Hepatocyte (in vitro differentiated cells): ENCODE data around the gene ZNF771. TPM values are rescaled to one million over a fixed set of nuclear protein-coding genes. Genes with fewer than 3 reads are reported as not detected.

Source experiments
- DNase-seq: peaks from one replicate; pipeline ENCODE4 v3.0.0-alpha.2; 2016; ENCODE audit warnings: low spot score
- H2AFZ ChIP-seq: fragments of 200-600 bp; sonication (generic); 2 replicates; pipeline ENCODE4 v1.6.0; 2016; ENCODE audit warnings: antibody characterized with exemption, mild to moderate bottlenecking
- H3K27ac ChIP-seq: fragments of 200-600 bp; sonication (generic); 2 replicates; pipeline ENCODE4 v1.5.1; 2016; ENCODE audit warnings: mild to moderate bottlenecking
- H3K27me3 ChIP-seq: fragments of 200-600 bp; sonication (generic); 2 replicates; pipeline ENCODE4 v1.6.1; 2016
- H3K36me3 ChIP-seq: fragments of 200-600 bp; sonication (generic); replicated peaks from 2 replicates; pipeline ENCODE4 v1.5.1; 2016; ENCODE audit warnings: low read depth; ENCODE audit not compliant: insufficient read depth
- H3K4me1 ChIP-seq: fragments of 200-600 bp; sonication (generic); 2 replicates; pipeline ENCODE4 v1.5.1; 2016; ENCODE audit warnings: mild to moderate bottlenecking, moderate library complexity; ENCODE audit not compliant: insufficient read depth
- H3K4me2 ChIP-seq: fragments of 200-600 bp; sonication (generic); 2 replicates; pipeline ENCODE4 v1.6.0; 2016
- H3K4me3 ChIP-seq: fragments of 200-600 bp; sonication (generic); 2 replicates; pipeline ENCODE4 v1.5.1; 2016; ENCODE audit warnings: mild to moderate bottlenecking
- H3K79me2 ChIP-seq: fragments of 200-600 bp; sonication (generic); 2 replicates; pipeline ENCODE4 v1.6.0; 2017; ENCODE audit warnings: mild to moderate bottlenecking
- H3K9me2 ChIP-seq: fragments of 200-600 bp; sonication (generic); replicated peaks from 2 replicates; pipeline ENCODE4 v1.6.0; 2017; ENCODE audit warnings: mild to moderate bottlenecking; ENCODE audit not compliant: insufficient read depth
- H3K9me3 ChIP-seq: fragments of 200-600 bp; sonication (generic); 2 replicates; pipeline ENCODE4 v1.5.1; 2016; ENCODE audit warnings: low read depth, mild to moderate bottlenecking
- H4K20me1 ChIP-seq: fragments of 200-600 bp; sonication (generic); 2 replicates; pipeline ENCODE4 v1.6.0; 2016; ENCODE audit warnings: mild to moderate bottlenecking; ENCODE audit not compliant: insufficient read depth, poor library complexity, severe bottlenecking
- EZH2 ChIP-seq: fragments of 200-600 bp; sonication (generic); IDR thresholded peaks from 2 replicates; pipeline ENCODE4 v1.6.1; 2016; ENCODE audit warnings: antibody characterized with exemption, mild to moderate bottlenecking, borderline replicate concordance
- EZH2phosphoT487 ChIP-seq: fragments of 200-600 bp; sonication (generic); IDR thresholded peaks from one replicate; pipeline ENCODE4 v1.6.1; 2018; ENCODE audit warnings: antibody characterized with exemption, mild to moderate bottlenecking, low read depth, moderate library complexity; ENCODE audit not compliant: unreplicated experiment, severe bottlenecking
- WGBS: methylation state at CpG from one replicate; pipeline ENCODE4 v1.1.6; 2016; ENCODE audit warnings: low lambda C conversion rate; ENCODE audit errors: missing lambda C conversion rate; 5-methylcytosine and 5-hydroxymethylcytosine counted together
- polyA plus RNA-seq: library from polyadenylated mRNA; unstranded; fragments of >200 nt; fragmentation: Nextera tagmentation; extraction: Ambion mirVana; gene quantifications from 2 replicates; pipeline ENCODE4 v1.2.1, GENCODE V29; 2016
- total RNA-seq: library from RNA; depleted of rRNA; stranded (reverse); fragments of >200 nt; gene quantifications from 2 replicates; pipeline ENCODE4 v1.2.3, GENCODE V29; 2014
- TF ChIP-seq, protein P1 (sequence below): fragments of 200-600 bp; sonication (generic); IDR thresholded peaks from 2 replicates; pipeline ENCODE4 v1.5.1; 2016; ENCODE audit warnings: antibody characterized with exemption, mild to moderate bottlenecking; ENCODE audit not compliant: poor library complexity

The ZNF771 gene
- total and polyA plus RNA-seq, 2 experiments from 2014 or later, result 12.4 to 23.6 TPM

GRCh38 chr16:30358990-30359870 is 48.2 kb upstream of the ZNF771 start:
- DNase-seq, result no peak
- H2AFZ ChIP-seq, result no peak overlapping the region
- peaks cover 7% of the 10 kb centered on the region for H3K4me1 ChIP-seq
- H3K4me3 ChIP-seq, result no peak overlapping the region
- no peaks in the 10 kb centered on the region for H3K9me3 ChIP-seq
- no peak overlapping the region for H3K27ac ChIP-seq
- H3K27me3 ChIP-seq, result no peaks in the 10 kb centered on the region
- no peaks in the 10 kb centered on the region for H3K9me2 ChIP-seq
- peaks cover 3% of the 10 kb centered on the region for H4K20me1 ChIP-seq
- no peak for TF ChIP-seq EZH2
- no peak for TF ChIP-seq EZH2phosphoT487
- TF ChIP-seq, protein P1, sequence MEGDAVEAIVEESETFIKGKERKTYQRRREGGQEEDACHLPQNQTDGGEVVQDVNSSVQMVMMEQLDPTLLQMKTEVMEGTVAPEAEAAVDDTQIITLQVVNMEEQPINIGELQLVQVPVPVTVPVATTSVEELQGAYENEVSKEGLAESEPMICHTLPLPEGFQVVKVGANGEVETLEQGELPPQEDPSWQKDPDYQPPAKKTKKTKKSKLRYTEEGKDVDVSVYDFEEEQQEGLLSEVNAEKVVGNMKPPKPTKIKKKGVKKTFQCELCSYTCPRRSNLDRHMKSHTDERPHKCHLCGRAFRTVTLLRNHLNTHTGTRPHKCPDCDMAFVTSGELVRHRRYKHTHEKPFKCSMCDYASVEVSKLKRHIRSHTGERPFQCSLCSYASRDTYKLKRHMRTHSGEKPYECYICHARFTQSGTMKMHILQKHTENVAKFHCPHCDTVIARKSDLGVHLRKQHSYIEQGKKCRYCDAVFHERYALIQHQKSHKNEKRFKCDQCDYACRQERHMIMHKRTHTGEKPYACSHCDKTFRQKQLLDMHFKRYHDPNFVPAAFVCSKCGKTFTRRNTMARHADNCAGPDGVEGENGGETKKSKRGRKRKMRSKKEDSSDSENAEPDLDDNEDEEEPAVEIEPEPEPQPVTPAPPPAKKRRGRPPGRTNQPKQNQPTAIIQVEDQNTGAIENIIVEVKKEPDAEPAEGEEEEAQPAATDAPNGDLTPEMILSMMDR, result no peak
- no peaks in the 10 kb centered on the region for H3K36me3 ChIP-seq
- 96% methylated on average over 28 of the region's 28 CpGs for WGBS
- H3K79me2 ChIP-seq, result peaks cover 45% of the 10 kb centered on the region
- H3K4me2 ChIP-seq, result no peak overlapping the region

DNA sequence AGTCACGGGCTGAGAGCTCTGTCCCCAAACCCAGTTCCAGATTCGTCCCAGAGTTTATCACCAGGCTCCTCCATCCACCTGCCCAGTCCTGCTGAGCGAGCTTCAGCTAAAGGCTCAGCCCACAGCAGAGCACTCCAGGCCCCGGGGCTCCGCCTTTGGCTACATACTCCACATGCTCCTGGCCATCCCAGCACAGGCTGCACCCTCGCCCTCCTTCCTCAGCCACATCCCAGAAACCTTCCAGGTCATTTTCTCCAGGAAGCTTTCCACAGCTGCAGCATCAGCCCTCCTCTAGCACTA is 47.6 kb upstream of the ZNF771 start:
- no peak for DNase-seq
- Histone ChIP-seq H3K27me3 (no peaks in the 10 kb centered on the region), H4K20me1 (peaks cover 4% of the 10 kb centered on the region), H3K4me2 (no peak overlapping the region), H3K36me3 (no peaks in the 10 kb centered on the region), H3K4me1 (peaks cover 6% of the 10 kb centered on the region), H3K4me3 (no peak overlapping the region), H3K27ac (no peak overlapping the region), H2AFZ (no peak overlapping the region), H3K9me2 (no peaks in the 10 kb centered on the region), H3K79me2 (peaks cover 45% of the 10 kb centered on the region), H3K9me3 (no peaks in the 10 kb centered on the region)
- WGBS, result 95% methylated on average over 5 of the region's 6 CpGs
- no peak for TF ChIP-seq EZH2
- no peak for TF ChIP-seq EZH2phosphoT487
- TF ChIP-seq, protein P1, result no peak

DNA sequence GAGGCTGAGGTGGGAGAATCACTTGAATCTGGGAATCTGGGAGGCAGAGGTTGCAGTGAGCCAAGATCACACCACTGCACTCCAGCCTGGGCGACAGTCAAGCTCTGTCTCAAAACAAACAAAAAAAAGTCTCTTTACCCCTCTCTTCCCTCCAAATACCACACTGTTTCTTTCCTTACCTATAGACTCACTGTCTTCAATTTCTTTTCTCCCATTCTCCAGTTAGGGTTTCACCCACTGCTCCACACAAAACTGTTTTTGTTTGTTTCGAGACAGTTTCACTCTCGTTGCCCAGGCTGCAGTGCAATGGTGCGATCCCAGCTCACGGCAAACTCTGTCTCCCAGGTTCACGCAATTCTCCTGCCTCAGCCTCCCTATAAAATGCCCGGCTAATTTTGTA is 46.2 kb upstream of the ZNF771 start:
- no peaks in the 10 kb centered on the region for H3K9me3 ChIP-seq
- H3K4me3 ChIP-seq, result no peak overlapping the region
- peaks cover 2% of the 10 kb centered on the region for H3K4me1 ChIP-seq
- H3K36me3 ChIP-seq, result no peaks in the 10 kb centered on the region
- TF ChIP-seq EZH2phosphoT487 (no peak), EZH2 (no peak)
- TF ChIP-seq, protein P1, result no peak
- H3K4me2 ChIP-seq, result no peak overlapping the region
- DNase-seq, result no peak
- 97% methylated on average over 7 of the region's 7 CpGs for WGBS
- H3K27ac ChIP-seq, result no peak overlapping the region
- H4K20me1 ChIP-seq, result peaks cover 14% of the 10 kb centered on the region
- H2AFZ ChIP-seq, result no peak overlapping the region
- H3K79me2 ChIP-seq, result peaks cover 59% of the 10 kb centered on the region
- H3K27me3 ChIP-seq, result no peaks in the 10 kb centered on the region
- no peaks in the 10 kb centered on the region for H3K9me2 ChIP-seq
